Astrocyte of the spinal cord (primary cell): Measurements from ENCODE around the gene ST3GAL3.

Experiments
- DNase-seq: peaks from one replicate; pipeline ENCODE4 v3.0.0; 2011; ENCODE audit warnings: low read depth, low spot score
- H3K4me3 ChIP-seq: 2 replicates; pipeline ENCODE4 v1.5.1; 2011; ENCODE audit warnings: low read depth, mild to moderate bottlenecking, low read length, moderate library complexity
- CTCF ChIP-seq: IDR thresholded peaks from 2 replicates; pipeline ENCODE4 v1.5.1; 2012; ENCODE audit warnings: low read depth, mild to moderate bottlenecking, low read length, inconsistent platforms
- in situ Hi-C: cut with HindIII; loops from 2 replicates; pipeline ENCODE4 v1.10.0; 2017; ENCODE audit warnings: low sequenced_read_pairs

Gene ST3GAL3

GRCh38 chr1:43839056-43839455 is 131.7 kb downstream of the ST3GAL3 start:
- DNase-seq = no peak
- in situ Hi-C loops = no loop called here
- no peak overlapping the region for H3K4me3 ChIP-seq
- no peak for TF ChIP-seq CTCF

GRCh38 chr1:43841321-43842174 is 134.2 kb downstream of the ST3GAL3 start:
- H3K4me3 ChIP-seq = no peak overlapping the region
- no peak for TF ChIP-seq CTCF
- in situ Hi-C loops = no loop called here
- no peak for DNase-seq

GRCh38 chr1:43842175-43842498 is 134.8 kb downstream of the ST3GAL3 start:
- in situ Hi-C loops = no loop called here
- DNase-seq = no peak
- H3K4me3 ChIP-seq = no peak overlapping the region
- TF ChIP-seq CTCF = no peak

- TF ChIP-seq CTCF = no peak
- no peak for DNase-seq
- no peak overlapping the region for H3K4me3 ChIP-seq
- in situ Hi-C loops = no loop called here
These were observed 136.3 kb downstream of the ST3GAL3 start for GRCh38 chr1:43843684-43844083.

- no peak overlapping the region for H3K4me3 ChIP-seq
- no peak for TF ChIP-seq CTCF
- in situ Hi-C loops = no loop called here
- DNase-seq = no peak
These were observed 136.8 kb downstream of the ST3GAL3 start for GRCh38 chr1:43844114-43844513.

- in situ Hi-C loops = no loop called here
- no peak overlapping the region for H3K4me3 ChIP-seq
- DNase-seq = no peak
- no peak for TF ChIP-seq CTCF
These were observed 140.0 kb downstream of the ST3GAL3 start for GRCh38 chr1:43847290-43847689.
